ENCODE data around the gene ATP8A1.
"Not testable (repeated sequence)": the region's sequence is repeated elsewhere in the genome, so short reads cannot be mapped to it uniquely, and the experiment has no call there.

The ATP8A1 gene

DNA sequence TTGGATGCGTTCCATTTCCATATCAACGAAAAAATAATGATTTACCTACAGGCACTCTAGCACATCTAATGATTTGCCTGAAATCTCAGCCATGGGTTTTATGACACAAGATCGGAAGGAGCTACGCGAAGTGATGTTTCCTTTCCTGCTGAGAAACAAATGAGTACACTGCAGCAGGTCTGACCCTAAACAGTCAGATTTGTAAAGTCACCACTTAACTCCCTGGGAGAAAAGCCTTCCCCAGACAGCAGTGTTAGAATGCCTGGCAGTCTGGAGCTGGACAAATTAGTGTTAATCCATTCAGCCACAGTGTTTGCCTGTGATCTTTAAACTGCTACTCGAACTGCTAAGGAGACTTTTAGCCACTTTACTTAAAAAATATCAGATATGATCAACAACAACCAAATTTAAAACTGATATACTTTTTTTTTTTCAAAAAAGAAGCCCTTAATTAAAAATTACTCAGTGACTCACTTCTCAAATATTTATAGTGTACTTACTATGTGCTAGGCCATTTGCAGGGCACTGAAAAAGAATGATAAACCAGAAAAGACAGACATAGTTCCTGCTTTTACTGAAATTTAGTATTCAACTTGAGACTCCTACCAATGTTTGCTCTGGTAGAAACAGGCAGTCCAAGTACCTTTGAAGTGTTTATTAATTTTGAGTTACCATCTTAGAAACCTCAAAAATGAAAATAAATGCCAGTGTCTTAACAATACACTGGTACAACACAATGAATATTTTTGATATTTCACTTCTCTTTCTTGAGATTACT, 155.1 kb downstream of the ATP8A1 start:
- no peak for DNase-seq (ENCODE audit: low read depth)

- no peak for DNase-seq (ENCODE audit: low read depth)
These were observed 158.9 kb downstream of the ATP8A1 start for GRCh38 chr4:42498040-42498439.

DNA sequence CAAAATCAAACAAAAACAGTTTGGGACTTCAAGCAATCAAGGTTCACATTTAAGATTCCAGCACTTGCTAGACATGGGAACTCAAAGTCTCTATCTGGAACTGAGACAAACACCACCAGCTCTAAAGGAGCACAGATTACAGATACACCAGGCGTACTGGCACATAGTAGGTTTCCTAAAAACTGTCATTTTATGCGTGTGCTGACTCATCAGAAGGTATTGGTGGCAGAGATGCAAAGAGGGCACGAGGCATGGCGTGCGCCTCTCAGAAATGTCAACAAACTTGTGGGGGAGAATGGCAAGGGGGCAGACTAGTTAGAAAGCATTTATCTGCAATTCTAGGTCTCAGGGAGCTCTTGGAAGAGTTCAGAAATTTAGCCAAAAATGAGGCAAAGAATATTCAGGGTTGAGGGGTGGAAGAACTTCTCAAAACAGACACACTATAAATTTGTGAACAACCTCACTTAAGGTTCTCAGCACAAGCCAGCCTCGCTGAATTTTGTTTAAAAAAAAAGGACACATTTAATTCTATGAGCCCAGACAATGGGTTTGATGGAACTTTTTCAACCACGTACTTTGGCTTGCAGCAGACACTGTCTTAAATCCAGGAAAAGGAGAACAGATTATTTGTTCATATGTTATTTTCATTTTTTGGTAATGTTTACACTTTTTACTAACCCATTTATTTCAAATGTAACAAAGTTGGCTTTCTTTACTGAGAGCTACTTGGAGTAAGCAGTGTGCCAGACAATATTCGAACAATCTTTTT, 159.6 kb downstream of the ATP8A1 start:
- no peak for DNase-seq (ENCODE audit: low read depth)

DNA sequence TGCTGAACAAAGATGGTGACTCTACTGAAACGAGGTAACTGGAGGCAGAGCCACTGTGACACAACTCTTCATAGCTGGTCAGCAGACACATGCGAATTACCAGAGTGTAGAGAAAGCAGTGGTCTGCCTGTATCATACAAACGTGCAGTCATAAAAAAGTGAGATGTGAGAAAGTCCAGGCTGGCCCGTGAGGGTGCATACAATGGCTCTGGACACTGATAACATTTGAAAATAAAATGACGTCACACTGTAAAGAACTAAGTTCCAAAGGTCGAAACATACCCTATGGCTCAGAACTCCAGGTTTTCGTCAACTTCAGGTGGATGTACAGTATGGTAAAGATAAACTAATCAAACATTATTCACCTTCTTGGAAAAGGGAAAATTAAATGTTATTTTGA, 163.9 kb downstream of the ATP8A1 start:
- DNase-seq (ENCODE audit: low read depth) = no peak

DNA sequence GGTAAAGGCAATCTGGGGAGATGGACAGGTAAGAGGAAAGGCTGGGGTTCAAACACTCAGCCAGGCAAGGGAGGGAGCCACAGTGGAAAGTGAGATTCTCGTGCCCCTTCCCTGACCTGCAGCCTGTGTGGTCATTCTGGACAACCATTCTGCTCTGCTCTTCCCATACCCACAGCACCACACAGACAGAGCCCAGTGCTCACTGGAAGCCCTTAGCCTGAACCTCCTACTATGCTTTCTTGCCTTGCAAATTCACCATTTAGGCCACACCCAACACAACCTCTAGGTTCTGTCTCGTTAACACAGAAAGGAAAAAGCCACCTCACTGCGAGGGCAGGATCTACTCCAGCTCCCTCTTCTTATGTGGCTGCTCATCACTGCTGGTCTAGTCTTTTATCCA, 166.9 kb downstream of the ATP8A1 start:
- DNase-seq (ENCODE audit: low read depth) = no peak

DNA sequence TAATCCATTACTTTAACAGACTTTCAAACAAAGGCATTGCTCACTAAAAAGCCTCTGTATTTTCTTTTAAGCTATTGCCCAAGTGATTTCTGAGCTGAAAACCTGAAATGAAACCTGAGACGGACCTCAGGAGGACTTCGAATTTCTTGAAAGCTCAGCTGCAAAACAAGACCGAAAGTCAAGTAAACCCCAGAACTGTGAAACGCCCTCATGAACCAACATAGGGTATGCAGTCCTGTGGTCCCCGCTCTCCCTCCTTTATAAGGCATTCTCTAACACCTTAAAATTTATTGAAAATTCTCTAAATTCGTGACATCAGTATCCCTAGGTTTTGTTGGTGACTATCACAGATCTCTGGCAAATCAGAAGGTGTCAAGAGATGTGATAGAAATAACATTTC, 167.8 kb downstream of the ATP8A1 start:
- DNase-seq (ENCODE audit: low read depth) = no peak

- DNase-seq (ENCODE audit: low read depth) = no peak
These were observed 168.4 kb downstream of the ATP8A1 start for GRCh38 chr4:42488554-42488953.

DNA sequence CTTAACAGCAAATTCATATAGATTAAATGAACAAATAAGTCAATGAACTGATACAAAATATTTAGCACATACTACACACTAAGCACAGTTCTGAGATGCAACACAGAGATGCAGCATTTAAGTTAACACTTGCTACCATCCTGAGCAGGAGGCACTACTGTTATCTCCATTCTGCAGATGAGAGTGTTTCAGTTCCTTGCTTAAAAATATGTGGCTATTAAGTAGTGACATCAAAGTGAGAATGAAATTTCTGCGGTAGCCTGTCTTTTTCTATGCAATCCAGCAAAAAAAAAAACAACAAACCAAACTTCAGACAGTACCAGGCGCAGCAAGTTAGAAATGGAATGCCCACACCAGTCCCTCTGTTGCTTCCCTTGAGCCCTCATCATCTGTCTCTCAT, 168.8 kb downstream of the ATP8A1 start:
- DNase-seq (ENCODE audit: low read depth) = no peak

DNA sequence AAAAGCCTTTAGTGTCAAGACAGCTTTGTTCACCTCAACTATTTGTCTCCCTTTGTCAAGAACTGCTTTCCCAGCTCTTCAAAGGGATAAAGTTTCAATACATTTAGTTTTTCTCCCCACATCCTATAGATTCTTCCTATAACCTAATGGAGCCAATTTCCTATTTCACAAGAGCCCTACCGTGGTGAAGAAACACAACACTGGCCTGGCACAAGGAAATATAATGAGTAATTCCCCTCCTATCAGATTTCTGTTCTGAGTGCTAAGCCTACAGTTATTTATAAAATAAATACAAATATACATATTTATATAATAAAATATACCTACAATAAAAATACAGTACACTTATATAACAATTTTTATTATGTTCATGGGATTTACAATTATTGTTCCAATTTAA, 169.7 kb downstream of the ATP8A1 start:
- DNase-seq (ENCODE audit: low read depth) = no peak

GRCh38 chr4:42486156-42486555, 170.7 kb downstream of the ATP8A1 start:
- not testable (repeated sequence) for DNase-seq (ENCODE audit: low read depth)

- no peak for DNase-seq (ENCODE audit: low read depth)
These were observed 172.3 kb downstream of the ATP8A1 start for GRCh38 chr4:42484630-42485029.

DNA sequence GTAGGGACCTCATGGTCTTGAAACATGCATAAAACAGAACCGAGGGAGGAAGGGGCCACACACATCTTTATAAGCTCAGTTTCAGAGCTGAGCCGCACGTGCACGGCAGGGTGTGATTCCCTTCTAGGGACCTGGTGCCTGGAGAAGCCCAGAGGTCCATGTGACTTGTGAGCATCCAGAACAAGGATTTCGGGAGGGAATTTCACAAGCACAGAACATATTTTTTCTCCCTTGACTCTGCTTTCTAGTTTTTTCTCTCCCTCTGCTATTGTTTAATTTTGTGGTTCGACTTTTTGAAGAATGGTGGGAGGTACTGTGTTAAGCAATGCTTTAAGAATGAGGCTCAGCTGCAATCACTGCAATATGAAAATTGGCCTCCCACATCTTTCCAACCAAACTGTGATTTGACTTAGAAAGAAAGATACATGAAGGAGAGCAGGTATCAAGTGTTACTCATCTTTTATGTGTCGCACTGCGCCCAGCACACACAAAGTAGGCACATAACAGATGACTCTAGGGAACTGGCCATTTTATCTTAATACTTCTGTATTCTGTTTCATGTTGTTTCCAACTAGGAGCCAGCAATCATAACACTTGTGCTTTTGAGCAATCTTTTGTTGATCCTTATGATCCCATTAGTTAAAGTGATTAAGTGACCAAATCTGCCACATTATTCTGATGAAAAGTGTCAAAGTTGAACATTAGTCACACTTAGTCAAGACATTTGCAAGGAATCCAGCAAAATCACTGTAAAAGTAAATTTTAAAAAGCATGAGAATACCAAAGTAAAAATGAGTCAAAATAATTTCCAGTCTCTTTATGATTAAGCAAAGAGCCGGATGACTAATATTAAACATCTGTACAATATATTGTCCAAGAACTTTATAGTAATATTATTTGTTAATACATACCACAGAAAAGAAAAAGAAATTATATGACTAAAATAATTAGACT, 173.2 kb downstream of the ATP8A1 start:
- DNase-seq (ENCODE audit: low read depth) = no peak

GRCh38 chr4:42482516-42483327, 174.2 kb downstream of the ATP8A1 start:
- no peak for DNase-seq (ENCODE audit: low read depth)

GRCh38 chr4:42480717-42481116, 176.2 kb downstream of the ATP8A1 start:
- no peak for DNase-seq (ENCODE audit: low read depth)

- DNase-seq (ENCODE audit: low read depth) = no peak
These were observed 176.6 kb downstream of the ATP8A1 start for GRCh38 chr4:42480281-42480680.

DNA sequence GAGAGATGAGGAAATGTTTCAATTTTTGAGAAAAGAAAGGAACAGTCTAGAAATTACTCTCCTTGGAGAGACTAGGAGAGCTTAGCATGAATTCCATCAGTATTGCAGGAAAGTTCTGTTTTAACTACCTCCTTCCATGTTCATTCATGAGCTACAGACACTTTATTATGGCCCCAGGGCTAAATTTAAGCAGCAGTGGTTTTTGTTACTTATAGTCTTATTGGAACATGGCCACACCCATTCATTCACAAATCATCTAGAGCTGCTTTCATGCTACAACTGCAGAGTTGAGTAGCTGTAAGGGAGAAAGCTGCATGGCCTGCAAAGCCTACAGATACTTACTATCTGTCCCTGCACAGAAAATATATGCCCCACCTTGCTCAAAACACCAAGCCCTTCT, 178.0 kb downstream of the ATP8A1 start:
- DNase-seq (ENCODE audit: low read depth) = no peak

DNA sequence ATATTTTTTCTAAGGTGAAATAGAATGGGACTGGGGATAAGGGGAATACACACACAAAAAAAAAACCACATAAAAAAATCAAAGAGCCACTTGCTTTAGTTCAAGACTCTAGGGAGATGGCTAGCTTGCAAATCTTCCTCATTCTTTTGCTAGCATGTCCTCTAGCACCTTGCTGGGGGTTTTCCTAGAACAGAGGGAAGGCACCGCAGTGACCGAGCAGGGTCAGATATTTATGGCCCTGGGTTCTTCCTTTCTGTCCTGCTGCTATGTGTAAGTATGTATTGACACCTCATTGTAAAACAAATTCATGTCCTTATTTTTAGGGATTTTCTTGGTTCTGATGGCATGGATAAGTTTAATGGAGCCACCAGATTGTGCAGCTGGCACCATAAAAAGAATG, 178.4 kb downstream of the ATP8A1 start:
- DNase-seq (ENCODE audit: low read depth) = no peak

GRCh38 chr4:42474406-42474805, 182.5 kb downstream of the ATP8A1 start:
- DNase-seq (ENCODE audit: low read depth) = no peak

DNA sequence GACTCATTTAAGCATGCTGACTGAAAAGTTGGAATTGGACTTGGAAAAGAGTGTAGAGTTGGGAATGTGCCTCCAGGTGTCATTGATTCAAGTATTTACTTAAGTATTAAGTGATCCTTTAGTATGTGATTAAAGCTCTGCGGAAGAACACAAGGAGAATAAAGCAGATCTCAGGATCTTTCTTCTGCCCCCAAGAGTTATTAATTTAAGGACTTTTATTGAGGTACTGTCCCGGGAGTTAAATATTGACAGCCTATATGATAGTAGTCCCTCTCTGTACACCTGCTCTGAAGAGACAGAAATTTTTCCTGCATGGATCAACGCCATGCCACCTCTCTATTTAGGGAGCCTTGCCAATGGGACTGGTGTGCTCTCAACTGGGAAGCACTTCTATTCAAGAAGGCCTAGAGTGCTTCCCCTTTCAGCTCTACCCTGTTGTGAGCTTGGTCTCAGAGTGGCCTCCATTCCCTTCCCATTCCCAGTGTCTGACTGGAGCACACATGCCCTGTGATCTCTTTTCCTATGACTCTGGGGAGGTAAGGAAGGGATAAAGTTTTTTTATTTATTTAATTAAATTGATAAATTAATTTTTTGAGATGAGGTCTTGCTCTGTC, 183.7 kb downstream of the ATP8A1 start:
- DNase-seq (ENCODE audit: low read depth) = no peak

- no peak for DNase-seq (ENCODE audit: low read depth)
These were observed 185.0 kb downstream of the ATP8A1 start for GRCh38 chr4:42471896-42472295.

DNA sequence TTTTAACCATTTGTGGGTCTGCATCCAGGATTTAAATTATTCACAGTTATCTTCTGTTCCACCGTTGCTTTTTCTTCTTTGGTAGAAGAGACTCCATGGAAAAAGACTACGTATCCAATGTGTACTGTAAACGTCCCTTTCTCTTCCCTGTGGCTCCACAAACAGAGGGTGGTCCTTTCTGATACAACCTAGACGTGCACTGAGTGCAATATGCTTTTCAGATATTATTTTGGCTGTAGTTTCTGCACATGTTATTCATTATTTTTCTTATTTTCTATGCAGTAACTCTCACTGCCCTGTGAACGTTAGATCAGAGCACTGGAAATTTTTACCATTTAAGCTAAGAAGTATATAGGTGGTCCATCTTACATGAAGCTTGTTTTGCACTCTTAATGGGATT, 186.9 kb downstream of the ATP8A1 start:
- no peak for DNase-seq (ENCODE audit: low read depth)
